SH-SY5Y (cell line): ENCODE results near the gene AP4E1.

Experiments
- GATA2 ChIP-seq: IDR thresholded peaks from 2 replicates; pipeline ENCODE4 v1.6.1; 2011; ENCODE audit warnings: mild to moderate bottlenecking, low read depth, low read length
- GATA3 ChIP-seq: IDR thresholded peaks from 2 replicates; pipeline ENCODE4 v1.6.1; 2011; ENCODE audit warnings: low read depth, mild to moderate bottlenecking, low read length, moderate library complexity

Gene AP4E1

GRCh38 chr15:51022206-51022605 is 113.7 kb downstream of the AP4E1 start:
- no peak for TF ChIP-seq GATA3
- no peak for TF ChIP-seq GATA2

GRCh38 chr15:51023499-51023898 is 115.0 kb downstream of the AP4E1 start:
- TF ChIP-seq GATA3, result no peak
- no peak for TF ChIP-seq GATA2

DNA sequence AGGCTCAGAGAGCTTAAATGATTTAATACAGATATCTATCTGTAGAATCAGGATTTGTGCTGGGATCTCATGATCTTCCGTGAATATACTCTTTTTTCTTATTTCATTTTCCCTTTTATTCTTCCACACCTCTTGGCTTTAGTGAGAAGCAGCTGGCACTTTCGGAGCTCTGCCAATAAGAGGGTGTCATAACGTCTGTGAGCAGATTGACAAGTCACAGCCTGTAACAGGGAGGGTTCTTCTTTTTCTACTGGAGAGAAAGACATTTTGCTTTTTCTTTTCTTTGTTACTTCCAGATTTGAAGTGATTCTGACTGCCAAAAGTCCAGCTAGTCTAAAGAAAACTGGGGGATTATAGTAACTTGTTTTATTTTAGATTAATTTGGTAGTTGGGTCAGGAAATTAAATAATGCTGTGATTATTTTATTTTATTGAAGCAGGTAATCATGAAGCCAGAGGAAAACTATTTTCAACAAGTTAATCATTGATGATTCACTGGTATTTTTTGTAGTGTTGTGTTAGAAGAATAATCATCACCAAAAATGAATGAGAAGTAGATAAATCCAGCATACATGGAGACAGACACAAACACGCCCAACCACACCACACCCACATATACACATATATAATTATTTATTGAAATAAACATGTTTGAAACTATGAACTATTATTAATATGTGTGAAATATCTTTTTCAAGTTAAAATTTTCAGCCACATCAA is 116.4 kb downstream of the AP4E1 start:
- no peak for TF ChIP-seq GATA2
- TF ChIP-seq GATA3, result no peak

GRCh38 chr15:51025454-51025846 is 117.0 kb downstream of the AP4E1 start:
- no peak for TF ChIP-seq GATA3
- TF ChIP-seq GATA2, result no peak

DNA sequence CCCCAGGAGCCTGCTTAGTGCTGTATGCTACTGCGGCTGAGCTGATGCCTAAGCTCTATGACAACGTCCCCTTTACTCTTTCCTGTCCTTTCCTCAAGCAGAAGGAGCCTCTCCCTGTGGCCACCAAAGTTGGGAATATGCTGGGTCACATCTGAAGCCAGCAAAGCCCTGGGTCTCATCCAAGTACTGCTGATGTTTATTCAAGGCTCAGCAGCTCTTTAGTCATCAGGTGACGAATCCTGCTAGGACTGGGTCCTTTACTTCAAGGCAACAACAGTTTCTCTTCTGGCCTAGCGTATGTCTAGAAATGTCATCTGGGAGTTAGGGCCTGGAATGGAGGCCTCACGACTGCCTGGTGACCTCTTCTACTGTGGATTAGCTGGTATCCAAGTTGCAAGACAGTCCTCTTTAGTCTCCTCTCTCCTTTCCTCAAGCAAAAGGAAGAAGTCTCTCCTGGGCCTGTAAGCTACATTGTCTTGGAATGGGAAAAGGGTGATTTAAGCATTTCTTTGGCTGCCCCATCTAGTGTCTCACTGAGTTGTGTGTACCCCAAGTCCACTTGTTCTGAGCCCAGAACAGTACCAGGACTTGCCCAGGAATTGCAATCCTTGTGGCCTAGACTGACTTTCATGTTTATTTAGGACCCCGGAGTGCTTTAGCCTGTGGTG is 122.3 kb downstream of the AP4E1 start:
- TF ChIP-seq GATA3, result no peak
- TF ChIP-seq GATA2, result no peak

DNA sequence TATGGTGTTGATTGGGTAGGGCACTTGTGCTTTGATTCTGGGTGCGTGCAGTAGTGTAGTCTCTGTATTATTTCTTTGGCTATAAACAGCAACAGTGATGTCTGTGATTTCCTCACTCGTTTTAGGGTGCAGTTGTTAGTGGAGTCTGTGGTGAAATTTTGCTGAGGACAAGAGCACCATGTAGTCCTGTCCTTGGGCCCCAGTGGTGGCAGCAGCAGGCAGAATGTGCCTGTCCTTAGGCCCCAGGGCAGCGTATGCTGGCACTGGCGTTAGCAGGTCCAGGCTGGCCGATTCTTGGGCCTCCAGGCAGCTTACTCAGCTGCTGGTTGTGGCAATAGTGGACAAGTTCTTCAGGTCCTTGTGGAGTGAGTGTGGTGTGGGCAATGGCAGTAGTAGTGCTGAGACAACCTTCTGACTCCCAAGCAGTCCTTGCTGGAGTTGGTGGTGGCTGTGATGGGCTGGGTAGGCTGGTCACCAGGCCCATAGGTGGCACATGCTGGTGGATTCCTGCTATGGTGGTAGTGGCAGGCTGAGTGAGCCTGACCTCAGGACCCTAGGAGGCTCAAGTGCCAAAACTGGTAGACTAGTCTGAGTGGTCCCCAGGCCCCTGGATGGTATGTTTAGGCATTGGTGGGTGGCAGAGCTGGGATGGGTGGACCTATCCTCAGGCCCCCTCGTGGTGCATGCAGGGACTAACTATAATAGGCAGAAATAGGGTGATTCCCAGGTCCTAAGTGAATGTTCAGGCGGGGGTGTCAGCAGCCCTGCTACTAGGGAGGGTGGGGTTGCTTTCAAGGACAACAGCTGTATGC is 129.9 kb downstream of the AP4E1 start:
- TF ChIP-seq GATA2 (no peak), GATA3 (no peak)

- TF ChIP-seq GATA3 (no peak), GATA2 (no peak)
Observed at GRCh38 chr15:51038974-51039319, 130.5 kb downstream of the AP4E1 start.

DNA sequence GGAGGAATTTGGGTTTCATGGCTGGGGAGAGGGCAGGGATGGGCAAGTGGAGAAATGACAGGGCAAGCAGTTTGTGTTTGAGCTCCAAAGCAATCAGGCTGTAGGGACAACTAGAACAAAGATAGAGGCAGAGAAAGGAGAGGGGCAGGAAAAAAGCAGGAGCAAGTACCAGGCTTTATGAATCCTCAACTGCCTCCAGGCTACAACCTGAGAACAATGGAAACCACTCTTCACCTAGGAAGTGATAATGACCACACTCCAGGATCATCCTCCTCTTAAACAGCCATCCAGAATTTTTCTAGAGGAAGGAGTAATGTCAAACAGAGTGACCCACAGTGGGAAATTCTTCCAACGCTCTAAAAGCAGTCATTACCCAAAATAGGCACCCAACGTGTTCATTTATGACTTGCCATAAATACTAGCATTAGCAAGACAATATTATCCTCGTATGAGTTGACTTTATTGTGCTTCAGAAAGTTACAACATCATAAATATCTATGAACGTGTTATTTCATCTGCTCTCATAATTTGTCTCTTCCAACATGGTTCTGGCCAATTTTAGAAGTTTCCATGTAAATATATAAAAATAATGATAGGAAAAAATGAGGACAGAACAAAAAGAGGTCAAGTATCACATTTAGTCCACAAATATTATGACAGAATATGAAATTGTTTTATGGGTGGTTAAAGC is 135.7 kb downstream of the AP4E1 start:
- TF ChIP-seq GATA2 (no peak), GATA3 (no peak)

GRCh38 chr15:51046016-51046415 is 137.5 kb downstream of the AP4E1 start:
- no peak for TF ChIP-seq GATA2
- no peak for TF ChIP-seq GATA3

DNA sequence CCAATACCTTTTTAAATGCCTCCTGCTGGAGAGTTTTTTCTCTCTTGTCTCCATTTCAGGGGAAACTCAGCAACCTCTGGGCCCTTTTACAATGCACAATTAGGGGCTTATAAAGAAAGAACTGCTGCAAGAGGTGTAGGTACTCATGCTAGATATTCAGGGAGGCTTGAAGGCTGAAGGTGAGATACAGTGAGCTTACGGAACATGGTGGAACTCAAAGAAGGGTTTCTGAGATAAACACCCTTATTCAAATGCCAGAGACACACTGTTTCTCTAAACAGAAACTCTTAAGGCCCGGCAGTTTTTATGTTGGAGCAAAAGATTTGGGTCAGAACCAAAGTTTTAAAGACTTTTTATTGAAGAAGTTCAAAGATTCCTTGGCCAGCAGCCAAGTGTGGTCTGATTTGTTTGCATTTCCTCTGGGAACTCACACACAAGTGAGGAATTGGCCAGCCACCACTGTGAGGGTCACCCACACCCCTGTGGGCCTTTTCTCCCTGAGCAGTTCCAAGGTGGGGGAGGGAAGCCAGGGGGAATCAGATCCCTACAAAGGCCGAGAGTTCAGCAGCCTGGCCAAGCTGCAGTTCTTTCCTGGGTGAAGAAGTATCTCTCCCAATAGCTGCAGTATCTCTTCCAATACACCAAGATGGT is 138.4 kb downstream of the AP4E1 start:
- TF ChIP-seq GATA2, result no peak
- TF ChIP-seq GATA3, result no peak

DNA sequence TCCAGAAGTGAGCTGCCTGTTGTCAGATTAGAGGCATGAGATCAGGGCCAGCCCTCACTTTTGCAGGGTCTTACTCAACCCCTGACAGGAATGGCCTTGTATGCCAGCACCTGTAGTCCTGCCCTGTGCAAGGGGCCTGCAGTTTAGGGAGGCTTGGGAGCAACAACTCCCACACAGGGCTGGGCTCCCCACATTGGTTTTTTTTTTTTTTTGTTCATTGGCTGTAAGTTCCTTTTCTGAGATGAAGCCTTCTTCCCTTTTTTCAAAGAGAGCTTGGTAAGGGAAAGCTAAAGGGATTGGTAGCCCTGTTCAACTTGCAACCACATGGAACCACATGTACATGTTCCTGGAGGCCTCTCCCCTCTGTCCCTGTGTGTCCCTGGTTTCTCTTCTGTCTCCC is 139.8 kb downstream of the AP4E1 start:
- TF ChIP-seq GATA2 (no peak), GATA3 (no peak)

DNA sequence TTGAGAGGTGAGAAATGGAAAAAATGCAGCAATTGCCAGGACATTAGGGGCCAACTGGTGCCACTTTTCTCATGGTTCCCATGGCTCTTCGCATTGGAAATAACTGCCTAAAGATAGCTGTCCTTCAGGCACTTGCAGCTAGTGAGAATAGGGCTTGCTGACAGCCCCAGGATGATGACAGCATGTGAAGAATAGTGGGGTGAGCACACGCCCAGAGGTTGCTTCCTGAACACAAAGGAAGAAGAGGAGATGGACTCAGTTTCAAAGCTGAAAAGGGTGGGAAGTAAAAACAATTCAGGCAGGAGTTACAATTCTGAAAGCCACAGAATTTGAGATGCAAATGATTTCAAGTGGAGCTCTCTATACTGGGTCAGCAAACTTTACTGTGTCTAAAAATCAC is 140.6 kb downstream of the AP4E1 start:
- TF ChIP-seq GATA3 (no peak), GATA2 (no peak)

GRCh38 chr15:51051776-51052175 is 143.3 kb downstream of the AP4E1 start:
- TF ChIP-seq GATA3 (no peak), GATA2 (no peak)

- TF ChIP-seq GATA2 (no peak), GATA3 (no peak)
Observed at GRCh38 chr15:51053571-51053970, 145.1 kb downstream of the AP4E1 start.
